GM04503 (cell line): ENCODE results near the gene TMEM164.
A peak's percentile ranks its signal among the peaks of the same experiment; 100 is the strongest.

ENCODE experiments used
- DNase-seq: peaks from one replicate; pipeline ENCODE4 v3.0.0-alpha.2; 2012; ENCODE audit warnings: low read depth

The TMEM164 gene

GRCh38 chrX:110167952-110168451 lies 165.1 kb downstream of the TMEM164 start:
- DNase-seq: no peak

GRCh38 chrX:110168585-110168984 lies 165.7 kb downstream of the TMEM164 start:
- no peak for DNase-seq

GRCh38 chrX:110170029-110170428 lies 167.1 kb downstream of the TMEM164 start:
- no peak for DNase-seq

- no peak for DNase-seq
These were observed 168.5 kb downstream of the TMEM164 start for GRCh38 chrX:110171442-110171841.

- no peak for DNase-seq
These were observed 169.3 kb downstream of the TMEM164 start for GRCh38 chrX:110172215-110172614.

- DNase-seq: no peak
These were observed 170.6 kb downstream of the TMEM164 start for GRCh38 chrX:110173192-110174175.

GRCh38 chrX:110175146-110175545 lies 172.2 kb downstream of the TMEM164 start:
- no peak for DNase-seq

- DNase-seq: no peak
These were observed 172.8 kb downstream of the TMEM164 start for GRCh38 chrX:110175696-110176095.

GRCh38 chrX:110178179-110178865 lies 175.4 kb downstream of the TMEM164 start:
- DNase-seq: no peak

GRCh38 chrX:110180176-110180927 lies 177.4 kb downstream of the TMEM164 start:
- DNase-seq: peak; percentile 37

- peak; percentile 62 for DNase-seq
These were observed 178.0 kb downstream of the TMEM164 start for GRCh38 chrX:110180928-110181310.

- no peak for DNase-seq
These were observed 178.7 kb downstream of the TMEM164 start for GRCh38 chrX:110181459-110182137.

- no peak for DNase-seq
These were observed 179.4 kb downstream of the TMEM164 start for GRCh38 chrX:110182362-110182761.

GRCh38 chrX:110182865-110183264 lies 180.0 kb downstream of the TMEM164 start:
- DNase-seq: no peak

- DNase-seq: no peak
These were observed 180.4 kb downstream of the TMEM164 start for GRCh38 chrX:110183314-110183713.

GRCh38 chrX:110188701-110189558 lies 186.0 kb downstream of the TMEM164 start:
- DNase-seq: no peak

- no peak for DNase-seq
These were observed 189.6 kb downstream of the TMEM164 start for GRCh38 chrX:110192516-110192915.

- DNase-seq: no peak
These were observed 192.1 kb downstream of the TMEM164 start for GRCh38 chrX:110194977-110195376.

- DNase-seq: no peak
These were observed 198.9 kb downstream of the TMEM164 start for GRCh38 chrX:110201799-110202198.

GRCh38 chrX:110204986-110205385 lies 202.1 kb downstream of the TMEM164 start:
- peak; percentile 71 for DNase-seq

GRCh38 chrX:110208092-110208491 lies 205.2 kb downstream of the TMEM164 start:
- no peak for DNase-seq
